ENCODE results near the gene MTG2. TPM values are rescaled to one million over a fixed set of nuclear protein-coding genes. Genes with fewer than 3 reads are reported as not detected.

MTG2 gene
- total and polyA plus RNA-seq, 4 donors = 18.3 to 35.5 (median 28.5) TPM

GRCh38 chr20:62159052-62159451, 23.8 kb upstream of the MTG2 start:
- Histone ChIP-seq H3K9ac (ENCODE audit: insufficient read depth in 1 of 2, low read length in 2 of 2) (no peak overlapping the region), H3K27ac (ENCODE audit: low read depth in 1 of 2, low read length in 1 of 2) (no peak overlapping the region), H3K9me3 (ENCODE audit: control insufficient read depth in 4 of 4, insufficient read depth in 3 of 4, low read length in 3 of 4) (no peaks in the 10 kb centered on the region), H3K27me3 (ENCODE audit: control insufficient read depth in 3 of 3, insufficient read depth in 3 of 3, low read length in 2 of 3) (no peaks in the 10 kb centered on the region), H3K4me3 (no peak overlapping the region), H3K36me3 (ENCODE audit: control insufficient read depth in 4 of 4, insufficient read depth in 4 of 4, low read length in 4 of 4) (peaks cover 0 to 40% (median 7%) of the 10 kb centered on the region in 4 donors), H3K4me1 (ENCODE audit: control insufficient read depth in 5 of 5, insufficient read depth in 5 of 5, low read length in 5 of 5) (peaks cover 0 to 5% (median 0%) of the 10 kb centered on the region in 5 donors)
- no peak for TF ChIP-seq CTCF (IDR thresholded peaks at IDR 0.05; ENCODE audit: control extremely low read depth, extremely low read depth)
- WGBS, 2 donors = 88 to 96% methylated on average over 11 of the region's 11 CpGs
- ATAC-seq (ENCODE audit: insufficient read depth, low FRiP score) (no peak), DNase-seq (no peak)

- Histone ChIP-seq H3K27ac (ENCODE audit: low read depth in 1 of 2, low read length in 1 of 2) (no peak overlapping the region), H3K36me3 (ENCODE audit: control insufficient read depth in 4 of 4, insufficient read depth in 4 of 4, low read length in 4 of 4) (peaks cover 0 to 42% (median 10%) of the 10 kb centered on the region in 4 donors), H3K27me3 (ENCODE audit: control insufficient read depth in 3 of 3, insufficient read depth in 3 of 3, low read length in 2 of 3) (no peaks in the 10 kb centered on the region), H3K9ac (ENCODE audit: insufficient read depth in 1 of 2, low read length in 2 of 2) (no peak overlapping the region), H3K4me3 (no peak overlapping the region), H3K9me3 (ENCODE audit: control insufficient read depth in 4 of 4, insufficient read depth in 3 of 4, low read length in 3 of 4) (no peaks in the 10 kb centered on the region), H3K4me1 (ENCODE audit: control insufficient read depth in 5 of 5, insufficient read depth in 5 of 5, low read length in 5 of 5) (peaks cover 0 to 5% (median 0%) of the 10 kb centered on the region in 5 donors)
- WGBS, 2 donors = 80 to 90% methylated on average over 14 of the region's 14 CpGs
- ATAC-seq (ENCODE audit: insufficient read depth, low FRiP score) (no peak), DNase-seq (no peak)
- TF ChIP-seq CTCF (IDR thresholded peaks at IDR 0.05; ENCODE audit: control extremely low read depth, extremely low read depth) = no peak
Measured at GRCh38 chr20:62159839-62160238, 23.0 kb upstream of the MTG2 start.

GRCh38 chr20:62160253-62160652, 22.6 kb upstream of the MTG2 start:
- no peak overlapping the region for H3K27ac ChIP-seq (ENCODE audit: low read depth in 1 of 2, low read length in 1 of 2)
- peaks cover 0 to 5% (median 0%) of the 10 kb centered on the region in 5 donors for H3K4me1 ChIP-seq (ENCODE audit: control insufficient read depth in 5 of 5, insufficient read depth in 5 of 5, low read length in 5 of 5)
- 94 to 96% methylated on average over 9 of the region's 9 CpGs for WGBS, 2 donors
- no peaks in the 10 kb centered on the region for H3K27me3 ChIP-seq (ENCODE audit: control insufficient read depth in 3 of 3, insufficient read depth in 3 of 3, low read length in 2 of 3)
- no peak overlapping the region for H3K9ac ChIP-seq (ENCODE audit: insufficient read depth in 1 of 2, low read length in 2 of 2)
- H3K36me3 ChIP-seq (ENCODE audit: control insufficient read depth in 4 of 4, insufficient read depth in 4 of 4, low read length in 4 of 4) = peaks cover 1 to 46% (median 10%) of the 10 kb centered on the region in 4 donors
- H3K4me3 ChIP-seq = no peak overlapping the region
- no peaks in the 10 kb centered on the region for H3K9me3 ChIP-seq (ENCODE audit: control insufficient read depth in 4 of 4, insufficient read depth in 3 of 4, low read length in 3 of 4)
- ATAC-seq (ENCODE audit: insufficient read depth, low FRiP score) (no peak), DNase-seq (no peak)
- no peak for TF ChIP-seq CTCF (IDR thresholded peaks at IDR 0.05; ENCODE audit: control extremely low read depth, extremely low read depth)

GRCh38 chr20:62160876-62161275, 22.0 kb upstream of the MTG2 start:
- no peak for ATAC-seq (ENCODE audit: insufficient read depth, low FRiP score)
- H3K36me3 ChIP-seq (ENCODE audit: control insufficient read depth in 4 of 4, insufficient read depth in 4 of 4, low read length in 4 of 4) = peaks cover 5 to 52% (median 12%) of the 10 kb centered on the region in 4 donors
- H3K4me1 ChIP-seq (ENCODE audit: control insufficient read depth in 5 of 5, insufficient read depth in 5 of 5, low read length in 5 of 5) = peaks cover 0 to 5% (median 0%) of the 10 kb centered on the region in 5 donors
- no peak overlapping the region for H3K27ac ChIP-seq (ENCODE audit: low read depth in 1 of 2, low read length in 1 of 2)
- H3K9ac ChIP-seq (ENCODE audit: insufficient read depth in 1 of 2, low read length in 2 of 2) = no peak overlapping the region
- H3K9me3 ChIP-seq (ENCODE audit: control insufficient read depth in 4 of 4, insufficient read depth in 3 of 4, low read length in 3 of 4) = no peaks in the 10 kb centered on the region
- no peaks in the 10 kb centered on the region for H3K27me3 ChIP-seq (ENCODE audit: control insufficient read depth in 3 of 3, insufficient read depth in 3 of 3, low read length in 2 of 3)
- DNase-seq = no peak
- H3K4me3 ChIP-seq = no peak overlapping the region
- 93 to 94% methylated on average over 17 of the region's 17 CpGs for WGBS, 2 donors
- TF ChIP-seq CTCF (IDR thresholded peaks at IDR 0.05; ENCODE audit: control extremely low read depth, extremely low read depth) = no peak

All from lung (tissue), 12 donors.